Activated CD8-positive, alpha-beta memory T cell treated with anti-CD3 and anti-CD28 coated beads, Interleukin-2, amount 10 ng/mL, durations not matched to agents 7 days and 5 days (primary cell): Measurements from ENCODE around the gene MPHOSPH6. TPM values are rescaled to one million over a fixed set of nuclear protein-coding genes. Genes with fewer than 3 reads are reported as not detected.
A peak's percentile ranks its signal among the peaks of the same experiment; 100 is the strongest.
"Not testable (repeated sequence)": the region's sequence is repeated elsewhere in the genome, so short reads cannot be mapped to it uniquely, and the experiment has no call there.

Source experiments
- ATAC-seq: fragments of 150-1000 bp; cut with Tn5 transposase; one replicate; pipeline ENCODE4 v1.10.0; 2021; ENCODE audit warnings: moderate library complexity
- CTCF ChIA-PET: fragments of 350-600 bp; sonication (Branson Sonifier 250); formaldehyde crosslinking; loops from one replicate; lab custom pipeline; 2021; ENCODE audit warnings: antibody characterized with exemption; lab: Charles Lee
- DNase-seq: peaks from one replicate; pipeline ENCODE4 v3.0.0-alpha.2; 2020
- H3K27ac Mint-ChIP-seq: one replicate; pipeline ENCODE4 v1.8.0; 2021; ENCODE audit warnings: mild to moderate bottlenecking, mixed read lengths
- H3K27me3 Mint-ChIP-seq: one replicate; pipeline ENCODE4 v1.8.0; 2021; ENCODE audit warnings: mixed read lengths
- H3K36me3 Mint-ChIP-seq: one replicate; pipeline ENCODE4 v1.8.0; 2021; ENCODE audit warnings: mild to moderate bottlenecking, mixed read lengths
- H3K4me1 Mint-ChIP-seq: one replicate; pipeline ENCODE4 v1.8.0; 2021; ENCODE audit warnings: mixed read lengths
- H3K4me3 Mint-ChIP-seq: one replicate; pipeline ENCODE4 v1.8.0; 2021; ENCODE audit warnings: mild to moderate bottlenecking, moderate library complexity, mixed read lengths
- H3K9me3 Mint-ChIP-seq: one replicate; pipeline ENCODE4 v1.8.0; 2022; ENCODE audit warnings: low read depth, mixed read lengths
- total RNA-seq, 2 experiments: library from RNA; stranded (reverse); gene quantifications; one replicate each; pipeline ENCODE4 v1.2.3, GENCODE V29; 2021

Gene MPHOSPH6
- total RNA-seq, 2 experiments from 2014 or later = 26.1 to 32.1 TPM

DNA sequence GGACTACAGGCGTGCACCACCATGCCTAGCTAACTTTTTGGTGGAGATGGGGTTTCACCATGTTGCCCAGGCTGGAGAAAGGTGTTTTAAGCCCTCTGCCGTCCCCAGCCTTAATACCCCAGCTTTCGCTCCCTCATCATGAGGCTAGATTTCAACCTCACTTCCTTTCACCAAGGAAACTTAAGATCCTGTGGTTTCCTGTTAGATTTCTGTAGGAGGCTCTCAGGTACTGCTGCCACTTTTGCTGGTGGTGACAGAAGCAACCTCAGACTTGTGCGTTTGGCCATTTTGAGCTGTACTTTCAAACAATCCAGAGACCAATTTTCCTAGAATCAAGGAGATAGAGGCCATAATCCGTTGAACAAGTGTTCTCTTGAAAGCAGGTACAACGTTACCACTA, 36.2 kb downstream of the MPHOSPH6 start:
- no peaks in the 10 kb centered on the region for H3K27me3 Mint-ChIP-seq
- H3K9me3 Mint-ChIP-seq = no peaks in the 10 kb centered on the region
- DNase-seq (peak; percentile 56), ATAC-seq (peak; percentile 75)
- H3K4me3 Mint-ChIP-seq = no peak overlapping the region
- peaks cover 21% of the 10 kb centered on the region for H3K4me1 Mint-ChIP-seq
- H3K27ac Mint-ChIP-seq = peak overlapping the region; percentile 52
- CTCF ChIA-PET = interaction anchor here (1.4 to 1.6 kb wide), 2 partner anchors 36 to 200 kb away, joined by 3 to 4 read pairs; partner anchors contain the start of gene MPHOSPH6
- peaks cover 9% of the 10 kb centered on the region for H3K36me3 Mint-ChIP-seq

DNA sequence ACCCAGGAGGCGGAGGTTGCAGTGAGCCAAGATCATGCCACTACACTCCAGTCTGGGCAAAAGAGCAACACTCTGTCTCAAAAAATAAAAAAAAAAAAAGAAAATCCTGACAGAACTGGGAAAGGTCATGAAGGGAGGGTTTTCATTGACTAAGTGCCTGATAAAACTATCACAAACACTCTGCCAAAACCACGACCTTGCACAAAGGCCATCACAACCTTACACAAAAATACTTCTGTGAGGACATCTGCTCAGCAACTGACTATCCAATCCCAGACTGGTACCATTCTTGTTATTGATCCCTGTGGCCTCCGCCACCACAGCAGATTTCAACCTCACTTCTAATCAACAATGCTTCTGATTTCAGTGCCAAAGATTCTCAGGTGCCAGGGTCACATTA, 40.1 kb downstream of the MPHOSPH6 start:
- Mint-ChIP-seq H3K36me3 (no peaks in the 10 kb centered on the region), H3K27me3 (peaks cover 5% of the 10 kb centered on the region), H3K4me1 (peaks cover 20% of the 10 kb centered on the region), H3K4me3 (no peak overlapping the region), H3K27ac (no peak overlapping the region), H3K9me3 (no peaks in the 10 kb centered on the region)
- DNase-seq (no peak), ATAC-seq (no peak)
- CTCF ChIA-PET = no interaction called here

DNA sequence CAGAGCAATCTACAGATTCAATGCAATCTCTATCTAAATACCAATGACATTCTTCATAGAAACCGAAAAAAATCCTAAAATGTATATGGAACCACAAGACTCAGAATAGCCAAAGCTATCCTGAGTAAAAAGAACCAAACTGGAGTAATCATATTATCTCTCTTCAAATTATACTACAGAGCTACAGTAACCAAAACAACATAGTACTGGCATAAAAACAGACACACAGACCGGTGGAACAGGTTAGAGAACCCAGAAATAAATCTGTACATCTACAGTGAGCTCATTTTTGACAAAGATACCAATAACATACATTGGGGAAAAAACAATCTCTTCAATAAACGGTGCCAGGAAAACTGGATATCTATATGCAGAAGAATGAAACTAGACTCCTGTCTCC, 45.4 kb downstream of the MPHOSPH6 start:
- no peaks in the 10 kb centered on the region for H3K36me3 Mint-ChIP-seq
- no peak overlapping the region for H3K4me3 Mint-ChIP-seq
- H3K27ac Mint-ChIP-seq = no peak overlapping the region
- ATAC-seq (no peak), DNase-seq (no peak)
- H3K4me1 Mint-ChIP-seq = no peaks in the 10 kb centered on the region
- peaks cover 13% of the 10 kb centered on the region for H3K27me3 Mint-ChIP-seq
- CTCF ChIA-PET = no interaction called here
- H3K9me3 Mint-ChIP-seq = no peaks in the 10 kb centered on the region

DNA sequence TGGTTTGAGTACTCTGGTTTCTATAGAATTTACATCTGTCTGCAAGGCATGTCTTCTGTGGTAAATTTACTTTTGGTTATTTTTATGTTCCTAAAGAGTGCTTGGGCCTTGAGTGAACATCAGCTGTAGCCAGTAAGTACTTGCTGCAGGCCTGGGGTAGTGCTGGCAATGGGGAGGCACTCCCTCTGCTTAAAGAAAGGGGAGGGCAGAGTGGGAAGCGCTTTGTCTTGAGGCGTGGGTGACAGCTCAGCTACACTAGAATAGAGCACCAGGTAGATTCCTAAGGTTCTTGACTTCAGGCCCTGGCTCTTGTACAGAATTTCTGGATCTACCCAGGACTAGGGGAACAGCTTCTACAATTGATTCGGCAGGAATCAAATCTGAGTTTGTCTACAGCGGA, 50.6 kb downstream of the MPHOSPH6 start:
- H3K4me3 Mint-ChIP-seq = no peak overlapping the region
- no peak for DNase-seq
- no peaks in the 10 kb centered on the region for H3K36me3 Mint-ChIP-seq
- no peaks in the 10 kb centered on the region for H3K9me3 Mint-ChIP-seq
- CTCF ChIA-PET = no interaction called here
- no peak overlapping the region for H3K27ac Mint-ChIP-seq
- H3K4me1 Mint-ChIP-seq = no peaks in the 10 kb centered on the region
- peaks cover 8% of the 10 kb centered on the region for H3K27me3 Mint-ChIP-seq
- no peak for ATAC-seq

DNA sequence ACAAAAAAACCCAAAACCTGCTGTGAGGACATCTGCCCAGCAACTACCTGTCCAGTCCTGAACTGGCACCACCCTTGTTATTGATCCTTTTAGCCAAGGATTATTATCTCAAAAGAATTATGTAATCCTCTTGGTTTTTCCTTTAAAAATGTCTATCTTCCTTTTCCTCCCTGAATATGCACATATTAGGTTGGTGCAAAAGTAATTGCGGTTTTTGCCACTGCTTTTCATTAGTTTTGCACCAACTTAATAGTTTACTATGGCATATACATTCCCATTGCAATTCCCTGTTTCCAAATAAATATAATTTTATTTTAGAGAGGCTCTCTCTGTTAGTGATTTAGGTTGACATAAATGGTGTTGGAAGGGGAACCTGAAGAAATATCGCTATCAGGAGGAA, 51.3 kb downstream of the MPHOSPH6 start:
- Mint-ChIP-seq H3K27me3 (peaks cover 5% of the 10 kb centered on the region), H3K4me1 (no peaks in the 10 kb centered on the region), H3K27ac (no peak overlapping the region), H3K36me3 (no peaks in the 10 kb centered on the region), H3K4me3 (no peak overlapping the region), H3K9me3 (no peaks in the 10 kb centered on the region)
- CTCF ChIA-PET = no interaction called here
- DNase-seq (no peak), ATAC-seq (no peak)

DNA sequence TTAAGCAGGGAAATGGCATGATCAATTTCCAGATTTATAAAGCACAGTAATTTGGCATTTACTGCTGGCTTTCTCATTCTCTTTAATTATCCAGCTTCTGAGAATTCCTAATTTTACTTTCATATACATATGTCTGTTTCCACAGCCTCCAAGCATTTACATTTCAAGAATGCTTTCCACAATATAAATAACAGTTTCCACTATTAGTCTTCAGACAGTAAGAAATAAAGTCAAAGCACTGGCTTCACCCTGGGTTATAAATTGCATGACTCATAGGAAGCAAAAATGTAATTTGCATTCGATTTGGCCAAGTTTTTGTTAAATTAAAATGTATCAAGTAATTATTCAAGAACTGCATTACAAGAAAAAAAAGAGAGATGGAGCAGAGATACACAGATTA, 53.5 kb downstream of the MPHOSPH6 start:
- no peak overlapping the region for H3K4me3 Mint-ChIP-seq
- CTCF ChIA-PET = no interaction called here
- no peak for ATAC-seq
- no peaks in the 10 kb centered on the region for H3K9me3 Mint-ChIP-seq
- no peaks in the 10 kb centered on the region for H3K4me1 Mint-ChIP-seq
- no peaks in the 10 kb centered on the region for H3K27me3 Mint-ChIP-seq
- H3K27ac Mint-ChIP-seq = no peak overlapping the region
- no peaks in the 10 kb centered on the region for H3K36me3 Mint-ChIP-seq
- no peak for DNase-seq

DNA sequence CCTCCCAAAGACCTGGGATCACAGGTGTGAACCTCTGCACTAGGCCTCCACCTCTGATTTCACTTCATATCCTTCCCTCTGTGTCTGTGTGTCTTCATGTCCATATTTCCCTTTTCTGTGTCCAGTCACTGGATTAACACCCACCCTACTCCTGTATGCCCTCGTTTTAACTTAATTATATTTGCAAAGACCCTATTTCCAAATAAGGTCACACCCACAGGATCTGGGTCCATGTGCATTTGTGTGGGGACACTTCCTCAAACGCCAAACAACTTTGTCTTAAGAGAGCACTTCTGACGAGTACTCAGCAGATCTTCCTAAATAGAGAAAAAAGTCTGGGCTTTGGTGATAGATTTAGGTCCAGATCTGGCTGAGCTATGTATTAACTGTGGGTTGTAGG, 56.3 kb downstream of the MPHOSPH6 start:
- CTCF ChIA-PET = no interaction called here
- ATAC-seq (no peak), DNase-seq (no peak)
- Mint-ChIP-seq H3K27ac (no peak overlapping the region), H3K9me3 (no peaks in the 10 kb centered on the region), H3K36me3 (no peaks in the 10 kb centered on the region), H3K27me3 (no peaks in the 10 kb centered on the region), H3K4me1 (no peaks in the 10 kb centered on the region), H3K4me3 (no peak overlapping the region)

DNA sequence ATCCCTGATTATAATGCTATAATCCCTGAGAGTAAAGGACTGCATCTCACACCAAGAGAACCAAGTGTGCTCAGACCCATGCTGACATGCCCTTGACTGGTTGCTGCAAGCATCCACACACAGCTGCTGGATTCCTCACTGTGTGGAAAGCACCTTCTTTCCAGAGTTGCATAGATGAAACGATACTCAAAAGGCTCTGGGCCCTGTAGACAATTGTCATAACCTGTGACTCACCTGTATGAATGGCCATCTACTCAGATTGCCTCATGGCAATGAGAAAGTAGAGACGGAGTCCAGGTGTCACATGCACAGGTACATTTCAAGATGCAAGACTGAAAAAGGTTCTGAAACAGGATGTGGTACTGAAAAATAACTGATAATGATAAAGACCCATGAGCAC, 58.1 kb downstream of the MPHOSPH6 start:
- Mint-ChIP-seq H3K27ac (no peak overlapping the region), H3K4me3 (no peak overlapping the region), H3K27me3 (no peaks in the 10 kb centered on the region), H3K36me3 (no peaks in the 10 kb centered on the region), H3K4me1 (no peaks in the 10 kb centered on the region), H3K9me3 (no peaks in the 10 kb centered on the region)
- ATAC-seq = no peak
- no peak for DNase-seq
- CTCF ChIA-PET = no interaction called here

DNA sequence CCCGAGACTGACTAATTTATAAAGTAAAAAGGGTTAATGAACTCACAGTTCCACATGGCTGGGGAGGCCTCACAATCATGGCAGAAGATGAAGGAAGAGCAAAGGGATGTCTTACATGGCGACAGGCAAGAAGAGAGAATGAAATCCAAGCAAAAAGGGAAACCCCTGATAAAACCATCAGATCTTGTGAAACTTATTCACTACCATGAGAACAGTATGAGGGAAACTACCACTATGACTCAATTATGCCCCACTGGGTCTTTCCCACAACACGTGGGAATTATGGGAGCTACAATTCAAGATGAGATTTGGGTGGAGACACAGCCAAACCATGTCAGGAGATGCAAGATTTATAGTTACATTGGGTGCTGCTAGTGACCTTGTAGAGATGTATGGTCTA, 60.8 kb downstream of the MPHOSPH6 start:
- H3K4me1 Mint-ChIP-seq, H3K4me3 Mint-ChIP-seq, CTCF ChIA-PET, H3K36me3 Mint-ChIP-seq, H3K27ac Mint-ChIP-seq, H3K9me3 Mint-ChIP-seq, ATAC-seq, DNase-seq: not testable (repeated sequence)
- H3K27me3 Mint-ChIP-seq = peaks cover 12% of the 10 kb centered on the region

DNA sequence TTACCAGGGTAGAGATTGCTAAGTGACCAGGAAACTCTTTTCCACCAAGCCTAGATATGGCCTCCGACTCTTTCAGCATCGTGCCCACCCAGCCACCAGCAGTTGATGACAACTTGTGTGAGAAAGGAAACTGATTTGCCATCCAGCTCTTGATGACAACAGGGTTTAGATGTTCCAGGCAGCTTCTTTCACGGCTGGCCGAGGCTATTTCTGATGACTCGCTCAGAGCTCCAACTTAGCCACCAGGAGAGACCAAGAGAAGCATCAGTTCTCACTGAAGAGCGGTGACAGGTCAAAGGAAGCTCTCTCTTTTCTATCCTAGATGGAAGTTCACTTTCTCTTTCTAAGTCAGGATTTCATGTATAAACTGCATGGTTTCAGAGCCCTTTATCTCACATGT, 61.2 kb downstream of the MPHOSPH6 start:
- ATAC-seq = no peak
- Mint-ChIP-seq H3K4me3 (no peak overlapping the region), H3K4me1 (no peaks in the 10 kb centered on the region), H3K9me3 (no peaks in the 10 kb centered on the region), H3K27me3 (peaks cover 15% of the 10 kb centered on the region), H3K27ac (no peak overlapping the region), H3K36me3 (no peaks in the 10 kb centered on the region)
- CTCF ChIA-PET = no interaction called here
- DNase-seq = no peak

DNA sequence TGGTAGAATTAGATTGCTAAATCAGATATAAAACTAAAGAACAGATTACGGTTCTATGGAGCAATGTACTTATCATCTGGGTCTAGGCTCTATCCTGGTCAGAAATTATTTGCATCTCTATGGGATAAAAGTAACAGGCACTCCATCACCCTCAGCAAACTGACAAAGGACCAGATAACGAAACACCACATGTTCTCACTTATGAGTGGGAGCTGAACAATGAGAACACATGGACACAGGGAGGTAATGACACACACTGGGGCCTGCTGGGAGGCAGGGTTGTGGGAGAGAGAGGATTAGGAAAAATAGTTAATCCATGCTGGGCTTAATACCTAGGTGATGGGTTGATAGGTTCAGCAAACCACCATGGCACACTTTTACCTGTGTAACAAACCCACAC, 61.9 kb downstream of the MPHOSPH6 start:
- no peaks in the 10 kb centered on the region for H3K4me1 Mint-ChIP-seq

DNA sequence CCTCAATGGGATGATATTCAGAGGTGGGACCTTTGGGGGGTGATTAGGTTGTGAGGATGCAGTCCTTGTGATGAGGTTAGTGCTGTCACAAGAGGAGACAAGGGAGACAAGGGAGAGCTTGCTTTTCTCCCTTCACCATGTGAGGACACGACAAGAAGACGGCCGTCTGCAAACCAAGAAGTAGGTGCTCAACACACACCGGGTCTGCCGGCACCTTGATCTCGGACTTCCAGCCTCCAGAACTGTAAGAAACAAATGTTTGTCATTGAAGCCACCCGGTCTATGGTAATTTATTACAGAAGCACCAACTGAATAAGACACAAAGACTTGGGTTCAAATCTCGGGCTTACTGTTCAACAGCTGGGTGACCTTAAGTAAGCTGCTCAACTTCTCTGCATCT, 64.9 kb downstream of the MPHOSPH6 start:
- Mint-ChIP-seq H3K4me1 (no peaks in the 10 kb centered on the region), H3K9me3 (no peaks in the 10 kb centered on the region), H3K27me3 (peaks cover 29% of the 10 kb centered on the region), H3K27ac (no peak overlapping the region), H3K4me3 (no peak overlapping the region), H3K36me3 (no peaks in the 10 kb centered on the region)
- CTCF ChIA-PET = no interaction called here
- DNase-seq (no peak), ATAC-seq (no peak)

More for the DNA sequence above, 61.9 kb downstream of the MPHOSPH6 start:
- CTCF ChIA-PET = no interaction called here
- Mint-ChIP-seq H3K9me3 (no peaks in the 10 kb centered on the region), H3K36me3 (no peaks in the 10 kb centered on the region), H3K27ac (no peak overlapping the region), H3K4me3 (no peak overlapping the region), H3K27me3 (peaks cover 20% of the 10 kb centered on the region)
- ATAC-seq = no peak
- no peak for DNase-seq
